ENCODE data around the gene DYSF. TPM values are rescaled to one million over a fixed set of nuclear protein-coding genes. Genes with fewer than 3 reads are reported as not detected.

Gene DYSF
- total RNA-seq, 1 donor from 2014 or later = 12.8 TPM

DNA sequence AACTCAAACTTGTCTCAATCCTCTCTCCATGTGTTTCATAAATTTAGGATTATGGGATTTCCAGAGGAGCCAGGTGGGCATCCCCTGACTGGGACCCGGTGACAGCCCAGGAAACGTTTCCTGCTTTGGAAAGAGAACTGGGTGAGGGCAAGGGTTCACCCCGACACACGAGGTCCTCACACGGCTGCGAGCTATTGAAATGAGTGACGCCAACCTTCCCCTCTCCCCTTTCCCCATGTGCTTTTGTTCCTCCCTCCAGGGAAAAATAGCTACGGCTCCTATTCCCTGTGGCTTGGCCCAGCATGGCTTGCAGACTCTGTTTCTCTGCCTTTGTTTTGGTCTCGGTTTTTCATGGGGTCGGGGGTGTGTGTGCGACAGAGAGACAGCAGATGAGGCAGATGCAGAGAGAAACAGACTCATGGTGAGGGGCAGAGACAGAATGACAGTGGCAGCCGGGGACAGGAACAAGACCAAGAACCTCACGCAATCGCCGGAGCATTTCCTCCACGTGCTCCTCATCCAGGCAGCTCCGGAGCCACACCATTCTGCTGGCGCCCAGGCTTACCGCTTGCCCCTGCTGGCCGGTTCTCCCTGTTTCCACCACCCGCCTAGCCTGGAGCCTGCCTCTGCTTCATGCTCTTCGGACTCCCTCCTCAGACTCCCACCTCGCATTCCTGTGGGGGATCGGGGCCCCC lies 238.5 kb downstream of the DYSF start:
- no peak for DNase-seq (ENCODE audit: low spot score)

DNA sequence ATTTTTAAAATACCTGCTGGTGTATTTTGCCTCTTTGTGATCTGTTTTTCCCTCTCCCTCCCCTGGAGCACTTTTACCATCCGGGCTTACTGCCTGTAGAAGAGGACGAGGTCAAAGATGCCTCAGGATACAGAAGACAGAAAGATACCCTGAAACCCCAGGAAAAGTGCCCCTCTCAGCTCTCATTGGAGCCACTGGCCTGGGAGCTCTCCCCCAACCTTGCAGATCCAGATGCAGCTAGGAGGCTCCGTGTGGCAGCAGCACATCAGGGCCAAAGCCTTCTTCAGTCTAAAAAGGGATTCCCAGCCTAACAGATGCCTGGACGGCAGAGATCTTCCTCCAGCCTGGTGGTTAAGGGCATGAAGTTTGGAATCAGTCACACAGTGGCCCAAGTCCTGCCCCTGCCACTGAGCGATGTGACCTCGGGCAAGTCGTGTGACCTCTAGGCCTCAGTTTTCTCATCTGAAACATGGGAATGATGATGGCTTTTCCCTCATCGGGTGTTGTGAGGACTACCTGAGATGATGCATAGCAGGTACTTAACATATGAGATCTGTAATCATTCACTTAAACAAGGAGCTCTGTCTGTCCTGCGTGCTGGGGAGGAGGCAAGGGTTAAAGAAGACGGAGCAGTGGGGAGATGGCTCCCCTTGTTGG lies 239.4 kb downstream of the DYSF start:
- DNase-seq (ENCODE audit: low spot score) = no peak

DNA sequence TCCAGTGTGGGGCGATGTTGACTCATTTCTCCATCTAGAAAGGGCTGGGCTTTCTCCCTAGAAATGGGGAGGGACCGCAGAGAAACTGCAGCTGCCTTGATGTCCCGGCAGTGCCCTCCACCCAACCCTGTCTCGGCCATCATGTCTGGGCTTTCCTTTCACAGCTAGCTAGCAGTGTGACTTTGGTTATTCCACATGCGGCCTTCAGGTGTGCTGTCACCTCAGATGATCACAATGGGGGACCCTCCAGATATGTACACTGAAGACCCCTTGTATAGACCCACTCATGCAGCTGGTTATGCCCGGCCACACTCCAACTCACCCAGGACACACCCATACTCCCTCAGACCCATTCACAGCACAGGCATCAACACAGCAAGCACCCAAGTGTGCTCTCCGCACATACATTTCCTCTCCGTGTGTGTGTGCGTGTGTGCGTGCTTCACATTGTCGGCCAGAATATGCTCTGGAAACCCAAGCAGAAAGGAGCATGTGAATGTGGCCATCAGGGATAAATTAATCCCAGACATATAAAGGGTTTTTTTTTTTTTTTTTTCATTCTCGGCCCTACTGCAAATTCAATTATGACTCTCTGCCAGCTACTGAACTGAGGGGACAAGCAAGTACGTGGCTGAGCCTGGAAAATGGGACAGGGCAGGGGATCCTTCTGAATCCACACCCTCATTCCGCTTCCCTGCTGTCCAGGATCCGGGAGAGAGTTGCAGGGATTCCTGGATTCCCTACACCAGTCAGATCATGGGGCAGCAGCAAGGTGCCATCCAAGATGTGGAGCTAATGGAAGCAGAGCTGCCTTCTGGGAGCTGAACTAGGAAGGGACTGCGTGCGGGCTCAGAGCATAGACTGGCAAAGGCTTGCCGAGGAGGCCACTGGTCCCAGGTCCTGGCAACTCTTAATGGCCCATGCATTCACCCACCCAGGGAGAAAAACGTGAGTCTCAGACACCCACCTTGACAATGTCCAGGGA lies 240.2 kb downstream of the DYSF start:
- DNase-seq (ENCODE audit: low spot score) = no peak

DNA sequence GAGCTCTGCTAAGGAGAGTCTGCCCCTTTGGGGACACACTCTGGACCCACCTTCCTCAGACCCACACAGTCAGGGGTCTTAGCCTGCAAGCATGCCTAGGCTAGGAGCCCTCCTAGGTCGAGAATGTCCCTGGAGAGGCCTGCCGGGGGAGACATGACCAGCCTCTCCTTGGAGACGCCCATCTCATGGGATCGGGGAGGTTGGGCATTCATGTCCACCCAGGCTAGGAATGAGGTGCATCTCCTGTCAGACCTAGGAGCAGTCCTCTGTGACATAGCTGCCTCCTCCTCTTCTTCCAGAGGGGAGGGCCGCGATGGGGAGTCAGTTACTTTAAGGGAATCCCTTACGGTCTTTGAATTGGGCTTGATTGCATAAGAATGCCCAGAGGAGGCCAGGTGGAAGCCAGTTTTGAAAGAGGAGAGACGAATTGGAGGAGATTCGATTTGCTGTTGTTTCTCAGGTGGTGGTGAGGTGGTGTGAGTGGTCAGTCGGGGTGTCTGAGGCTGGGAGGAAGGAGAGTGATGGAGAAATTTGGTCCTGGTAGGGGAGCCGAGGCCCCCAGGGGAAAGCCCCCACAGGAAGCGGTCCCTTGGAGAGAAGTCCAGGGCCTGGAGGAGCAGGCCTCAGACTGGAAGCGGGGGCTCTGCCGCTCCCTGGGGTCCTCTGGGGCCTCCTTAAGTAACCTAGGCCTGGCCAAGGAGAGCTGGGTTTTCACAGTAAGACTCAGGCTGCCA lies 241.3 kb downstream of the DYSF start:
- DNase-seq (ENCODE audit: low spot score) = no peak

DNA sequence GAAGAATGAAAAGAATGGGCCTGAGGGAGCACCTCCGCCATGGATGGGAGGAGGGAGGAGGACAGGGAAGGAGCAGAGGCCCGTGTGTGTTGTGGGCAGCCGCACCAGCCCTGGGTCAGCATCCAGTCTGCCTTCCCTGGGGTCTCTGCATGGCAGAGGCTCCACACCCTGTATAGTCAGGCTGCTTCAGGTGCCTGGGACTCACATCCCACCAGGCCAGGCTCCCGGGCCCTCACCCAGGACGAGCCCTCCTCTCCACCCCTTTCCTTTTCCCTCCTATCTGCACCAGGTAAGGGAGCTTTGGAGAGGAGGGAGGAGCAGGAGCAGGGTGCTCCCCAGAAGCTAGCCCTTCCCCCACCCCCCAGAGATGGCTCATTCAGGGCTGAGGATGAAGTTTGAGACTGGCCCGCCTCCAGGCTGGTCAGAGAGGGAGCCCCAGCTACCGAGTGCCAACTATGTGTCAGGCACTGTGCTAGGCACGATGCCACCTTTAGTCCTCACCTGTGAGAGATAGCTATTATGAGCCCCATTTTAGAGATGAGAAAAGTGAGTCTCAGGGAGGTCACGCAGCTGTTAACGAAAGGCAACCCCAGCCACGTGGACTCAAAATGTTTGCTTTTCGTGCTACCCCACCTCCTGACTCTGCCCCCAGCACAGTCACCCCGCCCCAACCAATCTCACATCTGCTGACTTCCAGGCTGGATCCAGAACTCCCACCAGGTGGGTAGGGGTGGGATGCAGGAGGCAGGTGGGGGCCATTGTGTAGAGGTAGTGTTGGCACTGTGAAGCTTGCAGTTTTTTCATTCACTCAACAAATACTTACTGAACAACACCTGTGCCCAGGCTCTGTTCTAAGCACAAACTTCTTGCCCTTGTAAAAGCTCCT lies 242.1 kb downstream of the DYSF start:
- no peak for DNase-seq (ENCODE audit: low spot score)

DNA sequence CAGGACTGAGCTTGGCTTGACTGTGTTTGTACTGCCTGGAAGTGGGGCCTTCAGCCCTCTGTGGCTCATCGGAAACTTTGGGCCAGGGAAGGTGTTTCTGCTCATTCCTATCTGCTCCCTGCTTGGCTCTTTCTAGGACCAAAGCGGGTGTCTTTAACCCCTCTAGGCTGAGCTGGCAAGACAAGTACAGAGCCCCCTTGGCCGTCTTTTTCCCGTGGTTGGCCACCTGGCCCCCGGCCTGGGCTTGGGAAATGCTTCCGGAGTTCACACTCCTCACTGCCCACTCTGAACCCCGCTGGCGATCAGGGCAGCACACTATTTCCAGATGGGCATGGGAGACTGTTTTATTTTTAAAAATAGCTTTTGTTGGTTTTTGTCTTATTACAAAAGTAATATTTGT lies 243.0 kb downstream of the DYSF start:
- DNase-seq (ENCODE audit: low spot score) = no peak

GRCh38 chr2:71697106-71698004 lies 244.0 kb downstream of the DYSF start:
- no peak for DNase-seq (ENCODE audit: low spot score)

DNA sequence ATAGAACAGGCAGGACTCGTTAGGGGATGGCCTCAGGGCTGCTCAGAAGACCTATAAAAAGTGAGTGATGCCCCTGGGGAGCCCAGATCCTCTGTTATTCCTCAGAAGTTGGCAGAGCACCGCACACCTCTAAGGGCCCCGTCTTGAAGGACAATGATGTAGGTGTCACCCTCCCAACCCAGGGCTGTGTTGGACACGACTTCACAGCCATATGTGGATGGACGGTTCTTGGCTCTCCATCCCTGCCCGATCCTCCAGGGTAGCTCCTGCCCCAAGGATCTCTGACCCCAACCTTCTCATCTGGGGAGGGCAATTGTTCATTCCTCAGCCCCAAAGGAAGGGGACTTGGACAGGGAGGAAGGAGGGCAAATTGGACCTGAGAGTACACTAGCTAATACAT lies 246.1 kb downstream of the DYSF start:
- DNase-seq (ENCODE audit: low spot score) = no peak

GRCh38 chr2:71700041-71700657 lies 246.8 kb downstream of the DYSF start:
- DNase-seq (ENCODE audit: low spot score) = no peak

- no peak for DNase-seq (ENCODE audit: low spot score)
These were observed 247.5 kb downstream of the DYSF start for GRCh38 chr2:71700658-71701397.

DNA sequence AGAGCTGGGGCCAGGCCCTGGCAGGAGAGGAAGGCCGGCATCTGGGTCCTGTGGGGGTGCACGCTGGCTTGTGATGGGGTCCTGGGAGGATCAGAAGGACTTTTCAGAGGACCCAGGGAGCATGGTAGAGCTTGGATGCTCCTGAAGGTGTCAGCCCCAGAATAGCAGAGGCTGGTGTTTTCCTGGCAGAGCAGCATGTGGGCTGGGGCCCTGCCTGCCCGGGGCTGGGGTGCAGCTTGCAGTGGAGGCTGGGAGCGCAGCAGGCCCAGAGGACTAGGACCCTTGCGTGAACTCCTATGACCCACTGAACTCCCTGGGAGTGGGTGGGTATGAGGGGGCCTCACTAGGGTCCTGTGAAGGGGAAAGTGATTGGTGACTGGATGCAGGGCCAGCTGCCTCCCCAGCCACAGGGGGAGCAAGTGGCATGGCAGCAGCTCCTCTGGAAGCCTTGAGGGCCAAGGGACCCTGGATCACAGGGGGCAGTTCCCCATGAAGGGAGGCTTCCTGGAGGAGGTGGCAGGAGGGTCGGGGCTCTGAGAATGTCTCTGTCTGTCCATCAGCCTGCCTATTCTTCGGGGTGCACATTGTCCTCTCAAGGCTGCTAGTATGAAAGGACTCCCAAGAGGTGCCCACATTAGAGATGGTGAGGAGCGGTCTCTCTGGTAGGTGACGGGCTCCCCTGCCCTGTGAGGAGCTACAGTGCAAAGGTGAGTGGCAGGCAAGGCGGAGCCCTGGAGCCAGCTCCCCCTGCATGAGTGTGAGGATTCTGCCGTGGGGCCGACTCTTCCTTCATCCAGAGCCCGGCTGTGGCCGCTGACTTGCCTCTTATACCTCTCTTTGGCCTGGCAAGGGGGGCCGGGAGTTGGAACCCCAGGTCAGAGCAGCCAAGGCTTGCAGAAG lies 249.0 kb downstream of the DYSF start:
- no peak for DNase-seq (ENCODE audit: low spot score)

- DNase-seq (ENCODE audit: low spot score) = no peak
These were observed 249.9 kb downstream of the DYSF start for GRCh38 chr2:71702971-71703898.

DNA sequence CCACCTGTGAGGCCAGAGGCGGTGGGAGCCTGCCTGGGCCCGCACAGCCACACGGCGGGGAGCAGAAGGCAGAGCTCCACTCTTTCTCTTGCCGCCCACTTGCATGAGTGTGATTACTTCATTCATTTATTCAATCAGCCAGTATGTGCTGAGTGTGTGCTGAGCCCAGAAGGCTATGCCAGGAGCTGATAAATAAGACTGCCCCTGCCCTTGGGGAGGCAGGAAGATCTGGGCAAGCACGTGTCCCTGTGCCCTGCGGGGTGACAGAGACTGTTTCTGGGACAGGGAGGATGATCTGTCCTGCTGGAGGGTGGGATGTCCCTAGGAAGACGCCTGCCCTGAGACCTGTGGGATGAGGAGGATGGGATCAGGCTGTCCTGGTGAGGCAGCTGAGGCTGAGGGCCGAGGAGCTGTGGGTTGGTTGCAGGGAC lies 250.8 kb downstream of the DYSF start:
- DNase-seq (ENCODE audit: low spot score) = no peak

DNA sequence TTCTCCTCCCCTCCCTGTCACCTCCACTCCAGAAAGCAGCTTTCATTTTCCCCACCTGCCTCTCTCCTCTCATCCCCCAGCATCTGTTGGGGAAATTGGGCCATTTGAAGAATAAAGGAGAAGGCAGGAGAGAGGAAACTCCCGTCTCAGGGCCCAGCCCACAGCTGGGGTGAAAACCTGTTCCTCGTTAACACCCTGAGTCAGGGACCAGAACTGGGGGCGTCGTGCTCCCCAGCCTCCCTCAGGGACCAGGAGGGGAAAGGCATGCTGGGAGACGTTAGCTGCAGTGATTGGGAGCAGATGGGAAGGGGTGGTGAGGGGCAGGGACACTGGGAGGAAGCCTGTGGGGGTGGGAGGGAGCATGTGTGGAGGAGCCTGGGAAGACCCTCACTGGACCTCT lies 251.3 kb downstream of the DYSF start:
- DNase-seq (ENCODE audit: low spot score) = no peak

- DNase-seq (ENCODE audit: low spot score) = no peak
These were observed 252.0 kb downstream of the DYSF start for GRCh38 chr2:71705171-71705960.
